ENCODE data around the gene ARL4A. TPM values are rescaled to one million over a fixed set of nuclear protein-coding genes. Genes with fewer than 3 reads are reported as not detected.

The ARL4A gene
- total and polyA plus RNA-seq, 7 experiments from 2014 or later = 5.5 to 97.4 (median 18.9) TPM

DNA sequence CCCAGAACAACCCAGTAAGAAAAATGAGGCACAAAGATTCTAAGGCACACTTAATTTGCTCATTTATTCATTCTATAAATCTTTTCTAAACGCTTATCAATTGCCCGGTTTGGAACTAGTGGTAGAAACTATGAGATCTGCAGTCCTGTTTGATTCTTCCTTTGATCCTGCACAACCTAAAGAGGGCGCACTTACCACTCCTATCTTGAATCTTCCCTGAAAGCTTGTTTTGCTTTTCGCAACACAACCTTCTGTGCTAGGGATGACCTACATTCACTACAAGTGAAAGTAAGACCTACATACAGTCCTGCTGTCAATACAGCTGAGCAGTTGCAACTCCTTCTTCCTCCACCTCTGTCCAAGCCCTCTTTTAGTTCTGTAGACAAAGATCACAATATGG is 12.6 kb upstream of the ARL4A start:
- intact Hi-C loops (cut with micrococcal nuclease) = loop anchor here (1.0 to 10.0 kb wide), 4 partner anchors 11 to 1780 kb away; no protein-coding TSS in a partner anchor
- H3K27me3 ChIP-seq (ENCODE audit: control insufficient read depth in 2 of 2, insufficient read depth in 2 of 2, low read length in 2 of 2) = no peaks in the 10 kb centered on the region
- DNase-seq (peak in 7 of 9 donors; percentile 31 to 64 (median 50)), ATAC-seq (peak; percentile 92)
- H3K36me3 ChIP-seq (ENCODE audit: control insufficient read depth in 2 of 3, insufficient read depth in 3 of 3, low read length in 3 of 3) = no peaks in the 10 kb centered on the region
- H3K4me3 ChIP-seq (ENCODE audit: low read length) = no peak overlapping the region
- Mint-ChIP-seq H3K27ac (peak overlapping the region in 2 of 9 donors; percentile 0), H3K27me3 (peaks cover 0 to 13% (median 0%) of the 10 kb centered on the region in 5 donors), H3K36me3 (no peaks in the 10 kb centered on the region), H3K4me1 (peaks cover 7 to 13% (median 9%) of the 10 kb centered on the region in 7 donors), H3K9me3 (peaks cover 0 to 1% (median 0%) of the 10 kb centered on the region in 11 donors), H3K4me3 (no peak overlapping the region)
- ChIA-PET CTCF (interaction anchor here (1.1 to 1.2 kb wide), 2 partner anchors 12 to 603 kb away, joined by 3 read pairs; no protein-coding TSS in a partner anchor), POLR2A (no interaction called here)
- H3K9me3 ChIP-seq (ENCODE audit: control insufficient read depth in 2 of 3, low read length in 3 of 3) = no peaks in the 10 kb centered on the region
- no peak overlapping the region for H3K27ac ChIP-seq (ENCODE audit: low read depth, low read length)
- H3K4me1 ChIP-seq (ENCODE audit: control insufficient read depth in 2 of 2, insufficient read depth in 2 of 2, low read length in 2 of 2) = peaks cover 0 to 4% of the 10 kb centered on the region in 2 donors

DNA sequence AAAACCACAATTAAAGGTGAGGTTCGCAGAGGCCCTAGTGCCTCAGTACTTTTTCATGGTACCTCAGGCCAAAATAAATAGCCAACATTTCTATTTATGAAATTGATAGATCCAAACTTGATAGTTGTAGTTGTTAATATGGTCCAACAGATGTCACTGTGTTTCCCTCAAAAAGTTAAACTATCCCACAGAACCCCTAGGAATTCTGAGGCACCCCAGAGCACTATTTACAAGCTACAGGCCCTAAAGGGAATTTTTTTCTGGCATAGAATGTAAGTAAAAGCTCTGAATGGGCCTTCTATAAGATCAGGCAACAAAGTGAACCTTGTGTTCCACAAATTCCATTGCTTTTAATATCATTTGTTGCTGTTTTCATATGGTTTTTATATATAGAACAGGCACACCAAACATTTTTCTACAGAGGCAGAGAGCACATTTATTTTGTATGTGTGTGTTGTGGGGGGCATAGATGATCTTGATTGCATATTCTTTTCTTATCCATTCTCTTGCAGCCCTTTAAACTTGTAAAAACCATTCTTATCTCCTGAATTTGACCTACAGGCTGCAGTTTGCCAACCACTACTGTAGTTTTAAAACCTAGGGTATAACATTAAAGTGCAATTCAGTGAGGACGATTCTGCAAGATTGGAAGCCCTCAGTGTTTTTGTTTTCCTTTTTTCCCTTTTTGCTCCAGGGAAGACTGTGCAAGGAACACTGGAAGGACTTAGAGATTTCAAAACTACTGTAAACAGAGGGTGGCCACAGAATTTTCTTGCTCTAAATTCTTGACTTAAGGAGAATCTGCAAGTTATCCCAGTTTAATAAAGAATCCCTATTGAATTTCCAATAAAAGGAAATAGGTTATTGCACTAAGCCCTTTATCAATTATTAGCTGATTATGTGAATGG is 3.5 kb upstream of the ARL4A start:
- CTCF ChIA-PET = interaction anchor here (0.5 to 1.5 kb wide), 4 partner anchors 45 to 584 kb away, joined by 3 to 4 read pairs (median 3); no protein-coding TSS in a partner anchor
- peaks cover 0 to 6% (median 0%) of the 10 kb centered on the region in 3 experiments for H3K36me3 ChIP-seq (ENCODE audit: control insufficient read depth in 2 of 3, insufficient read depth in 3 of 3, low read length in 3 of 3)
- H3K4me3 ChIP-seq (ENCODE audit: low read length) = no peak overlapping the region
- no peaks in the 10 kb centered on the region for H3K27me3 ChIP-seq (ENCODE audit: control insufficient read depth in 2 of 2, insufficient read depth in 2 of 2, low read length in 2 of 2)
- peaks cover 5 to 14% of the 10 kb centered on the region in 2 donors for H3K4me1 ChIP-seq (ENCODE audit: control insufficient read depth in 2 of 2, insufficient read depth in 2 of 2, low read length in 2 of 2)
- intact Hi-C loops (cut with micrococcal nuclease) = loop anchor here (2.0 to 10.0 kb wide), 3 partner anchors 433 to 1773 kb away; a partner anchor contains a TSS
- Mint-ChIP-seq H3K9me3 (no peaks in the 10 kb centered on the region), H3K27ac (peak overlapping the region in 7 of 9 donors; percentile 8 to 98 (median 72)), H3K36me3 (peaks cover 0 to 4% (median 0%) of the 10 kb centered on the region in 5 donors), H3K4me1 (peaks cover 7 to 24% (median 18%) of the 10 kb centered on the region in 7 donors), H3K27me3 (no peaks in the 10 kb centered on the region), H3K4me3 (no peak overlapping the region)
- POLR2A ChIA-PET = interaction anchor here (0.8 kb wide), 1 partner anchor 8 kb away, joined by 3 read pairs; no protein-coding TSS in a partner anchor
- DNase-seq (no peak), ATAC-seq (no peak)
- no peaks in the 10 kb centered on the region for H3K9me3 ChIP-seq (ENCODE audit: control insufficient read depth in 2 of 3, low read length in 3 of 3)
- peak overlapping the region; percentile 47 for H3K27ac ChIP-seq (ENCODE audit: low read depth, low read length)

DNA sequence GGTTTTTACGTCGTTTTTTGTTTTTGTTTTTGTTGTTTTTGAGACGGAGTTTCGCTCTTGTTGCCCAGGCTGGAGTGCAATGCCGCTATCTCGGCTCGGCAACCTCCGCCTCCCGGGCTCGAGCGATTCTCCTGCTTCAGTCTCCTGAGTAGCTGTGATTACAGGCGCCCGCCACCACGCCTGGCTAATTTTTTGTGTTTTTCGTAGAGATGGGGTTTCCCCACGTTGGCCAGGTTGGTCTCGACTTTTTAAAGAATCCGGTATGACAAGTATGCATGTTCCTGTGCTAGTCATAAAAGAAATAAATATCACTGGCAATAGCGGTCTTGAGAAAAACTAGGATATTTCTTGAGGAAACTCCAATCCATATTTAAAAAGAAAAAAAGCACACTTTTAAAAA is 2.7 kb upstream of the ARL4A start:
- DNase-seq = peak in 1 of 9 donors; percentile 25
- Histone ChIP-seq H3K9me3 (ENCODE audit: control insufficient read depth in 2 of 3, low read length in 3 of 3) (no peaks in the 10 kb centered on the region), H3K4me3 (ENCODE audit: low read length) (no peak overlapping the region), H3K27me3 (ENCODE audit: control insufficient read depth in 2 of 2, insufficient read depth in 2 of 2, low read length in 2 of 2) (no peaks in the 10 kb centered on the region), H3K36me3 (ENCODE audit: control insufficient read depth in 2 of 3, insufficient read depth in 3 of 3, low read length in 3 of 3) (peaks cover 0 to 6% (median 0%) of the 10 kb centered on the region in 3 experiments), H3K27ac (ENCODE audit: low read depth, low read length) (peak overlapping the region; percentile 95), H3K4me1 (ENCODE audit: control insufficient read depth in 2 of 2, insufficient read depth in 2 of 2, low read length in 2 of 2) (peaks cover 5 to 14% of the 10 kb centered on the region in 2 donors)
- H3K27ac Mint-ChIP-seq = peak overlapping the region in 7 of 9 donors; percentile 86 to 98 (median 94)
- ChIA-PET CTCF (interaction anchor here (0.9 to 1.5 kb wide), 3 partner anchors 46 to 581 kb away, joined by 3 to 4 read pairs (median 3); no protein-coding TSS in a partner anchor), POLR2A (interaction anchor here (0.7 kb wide), 1 partner anchor 16 kb away, joined by 3 read pairs; no protein-coding TSS in a partner anchor)
- ATAC-seq = no peak
- intact Hi-C loops (cut with micrococcal nuclease) = loop anchor here (2.0 to 10.0 kb wide), 6 partner anchors 432 to 1772 kb away; a partner anchor contains a TSS
- H3K36me3 Mint-ChIP-seq = peaks cover 0 to 6% (median 0%) of the 10 kb centered on the region in 5 donors
- no peaks in the 10 kb centered on the region for H3K27me3 Mint-ChIP-seq
- H3K9me3 Mint-ChIP-seq = no peaks in the 10 kb centered on the region
- H3K4me1 Mint-ChIP-seq = peaks cover 7 to 31% (median 24%) of the 10 kb centered on the region in 7 donors
- H3K4me3 Mint-ChIP-seq = no peak overlapping the region

DNA sequence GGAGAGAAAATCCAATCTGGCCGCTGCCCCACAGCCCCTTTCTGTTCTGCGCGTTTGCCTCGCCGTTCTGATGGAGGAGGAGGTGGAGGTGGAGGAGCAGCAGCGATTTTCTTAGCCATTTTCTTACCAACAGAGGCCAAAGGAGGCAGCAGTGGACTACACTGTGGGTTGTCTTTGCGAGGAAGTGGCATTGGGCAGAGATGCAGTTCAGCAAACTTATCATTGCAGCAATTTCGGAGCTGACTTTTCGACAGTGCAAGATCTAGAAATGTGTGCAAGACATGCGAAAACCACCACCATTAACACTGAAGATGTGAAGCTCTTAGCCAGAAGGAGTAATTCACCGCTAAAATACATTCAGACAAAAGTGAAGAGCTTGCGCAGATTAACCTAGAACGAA is 1.9 kb upstream of the ARL4A start:
- peaks cover 7 to 34% (median 25%) of the 10 kb centered on the region in 7 donors for H3K4me1 Mint-ChIP-seq
- CTCF ChIA-PET = interaction anchor here (1.1 to 2.6 kb wide), 4 partner anchors 47 to 580 kb away, joined by 3 to 7 read pairs (median 3); no protein-coding TSS in a partner anchor

DNA sequence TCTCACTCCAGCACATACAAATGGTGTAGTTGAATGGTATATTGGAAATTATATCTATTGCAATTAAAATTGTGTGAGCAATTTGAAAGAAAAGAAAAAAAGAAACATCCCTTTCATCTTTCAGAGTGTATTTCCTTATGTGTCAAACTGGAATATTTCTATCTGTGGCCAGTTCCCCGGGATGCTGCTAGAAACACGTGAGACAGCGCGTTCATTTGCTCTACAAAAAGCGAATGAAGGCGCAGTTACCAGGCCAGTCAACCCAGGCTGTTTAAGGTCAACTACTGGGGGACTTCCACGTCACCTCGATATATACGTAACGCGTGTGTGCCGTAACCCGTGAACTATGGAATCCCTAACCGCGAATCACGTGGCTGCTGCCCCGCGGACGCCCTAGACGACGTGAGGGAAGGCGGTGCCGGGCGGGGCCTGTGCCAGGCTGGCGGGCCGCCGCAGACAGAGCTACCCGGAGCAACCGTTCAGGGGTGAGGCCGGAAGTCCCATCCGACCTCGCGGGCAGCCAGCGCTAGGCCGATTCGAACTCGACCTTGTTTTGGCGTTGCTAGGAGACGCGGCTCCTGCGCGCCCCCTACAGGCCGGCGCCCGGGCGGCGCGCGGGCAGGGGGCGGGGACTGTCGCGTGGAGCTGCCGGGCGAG is 1.1 kb upstream of the ARL4A start:
- H3K27ac Mint-ChIP-seq = peak overlapping the region; percentile 83 to 98 (median 96)
- intact Hi-C loops (cut with micrococcal nuclease) = loop anchor here (1.0 to 10.0 kb wide), 16 partner anchors 11 to 1746 kb away; partner anchors contain the start of genes TMEM106B (in 1 of the 2) and VWDE (in 1 of the 2)
- Histone ChIP-seq H3K4me1 (ENCODE audit: control insufficient read depth in 2 of 2, insufficient read depth in 2 of 2, low read length in 2 of 2) (peaks cover 5 to 14% of the 10 kb centered on the region in 2 donors), H3K9me3 (ENCODE audit: control insufficient read depth in 2 of 3, low read length in 3 of 3) (no peaks in the 10 kb centered on the region), H3K27ac (ENCODE audit: low read depth, low read length) (peak overlapping the region; percentile 95), H3K36me3 (ENCODE audit: control insufficient read depth in 2 of 3, insufficient read depth in 3 of 3, low read length in 3 of 3) (peaks cover 0 to 6% (median 0%) of the 10 kb centered on the region in 3 experiments), H3K27me3 (ENCODE audit: control insufficient read depth in 2 of 2, insufficient read depth in 2 of 2, low read length in 2 of 2) (no peaks in the 10 kb centered on the region), H3K4me3 (ENCODE audit: low read length) (peak overlapping the region; percentile 76)
- DNase-seq = peak; percentile 94 to 100 (median 97)
- POLR2A ChIA-PET = interaction anchor here (1.1 kb wide), 2 partner anchors 38 to 44 kb away, joined by 3 read pairs; no protein-coding TSS in a partner anchor
- peak; percentile 91 for ATAC-seq
- peak overlapping the region; percentile 94 to 100 (median 96) for H3K4me3 Mint-ChIP-seq
- H3K36me3 Mint-ChIP-seq = peaks cover 0 to 6% (median 0%) of the 10 kb centered on the region in 5 donors
- no peaks in the 10 kb centered on the region for H3K27me3 Mint-ChIP-seq
- peaks cover 7 to 34% (median 25%) of the 10 kb centered on the region in 7 donors for H3K4me1 Mint-ChIP-seq
- CTCF ChIA-PET = interaction anchor here (0.6 to 2.6 kb wide), 9 partner anchors 11 to 579 kb away, joined by 3 to 8 read pairs (median 4); no protein-coding TSS in a partner anchor
- no peaks in the 10 kb centered on the region for H3K9me3 Mint-ChIP-seq

More for the DNA sequence above, 1.9 kb upstream of the ARL4A start:
- Histone ChIP-seq H3K4me3 (ENCODE audit: low read length) (no peak overlapping the region), H3K36me3 (ENCODE audit: control insufficient read depth in 2 of 3, insufficient read depth in 3 of 3, low read length in 3 of 3) (peaks cover 0 to 6% (median 0%) of the 10 kb centered on the region in 3 experiments), H3K27ac (ENCODE audit: low read depth, low read length) (peak overlapping the region; percentile 95), H3K27me3 (ENCODE audit: control insufficient read depth in 2 of 2, insufficient read depth in 2 of 2, low read length in 2 of 2) (no peaks in the 10 kb centered on the region), H3K4me1 (ENCODE audit: control insufficient read depth in 2 of 2, insufficient read depth in 2 of 2, low read length in 2 of 2) (peaks cover 5 to 14% of the 10 kb centered on the region in 2 donors), H3K9me3 (ENCODE audit: control insufficient read depth in 2 of 3, low read length in 3 of 3) (no peaks in the 10 kb centered on the region)
- POLR2A ChIA-PET = no interaction called here
- Mint-ChIP-seq H3K4me3 (peak overlapping the region; percentile 63 to 100 (median 95)), H3K27me3 (no peaks in the 10 kb centered on the region), H3K36me3 (peaks cover 0 to 6% (median 0%) of the 10 kb centered on the region in 5 donors), H3K9me3 (no peaks in the 10 kb centered on the region), H3K27ac (peak overlapping the region; percentile 76 to 98 (median 94))
- DNase-seq (peak in 7 of 9 donors; percentile 39 to 58 (median 44)), ATAC-seq (no peak)
- intact Hi-C loops (cut with micrococcal nuclease) = loop anchor here (2.0 to 10.0 kb wide), 6 partner anchors 431 to 1771 kb away; a partner anchor contains a TSS
